Activated T-cell treated with anti-CD3 and anti-CD28 coated beads for 48 hours (primary cell): ENCODE data around the gene MFSD8.
"Not testable (repeated sequence)": the region's sequence is repeated elsewhere in the genome, so short reads cannot be mapped to it uniquely, and the experiment has no call there.

Experiments used
- DNase-seq: peaks from one replicate; pipeline ENCODE4 v3.0.0-alpha.2; 2020; ENCODE audit warnings: low read depth

MFSD8 gene

GRCh38 chr4:127931836-127932235, 33.1 kb downstream of the MFSD8 start:
- not testable (repeated sequence) for DNase-seq

GRCh38 chr4:127930175-127930574, 34.8 kb downstream of the MFSD8 start:
- DNase-seq = no peak

GRCh38 chr4:127925720-127926119, 39.3 kb downstream of the MFSD8 start:
- not testable (repeated sequence) for DNase-seq

- no peak for DNase-seq
These were observed 42.7 kb downstream of the MFSD8 start for GRCh38 chr4:127922226-127922625.

- DNase-seq = no peak
These were observed 44.5 kb downstream of the MFSD8 start for GRCh38 chr4:127920521-127920920.

- DNase-seq = no peak
These were observed 47.8 kb downstream of the MFSD8 start for GRCh38 chr4:127917151-127917550.

GRCh38 chr4:127916512-127916911, 48.5 kb downstream of the MFSD8 start:
- no peak for DNase-seq

GRCh38 chr4:127905029-127905428, 59.9 kb downstream of the MFSD8 start:
- no peak for DNase-seq

- DNase-seq = not testable (repeated sequence)
These were observed 65.3 kb downstream of the MFSD8 start for GRCh38 chr4:127899682-127900081.

- no peak for DNase-seq
These were observed 68.4 kb downstream of the MFSD8 start for GRCh38 chr4:127896528-127896927.

- no peak for DNase-seq
These were observed 68.9 kb downstream of the MFSD8 start for GRCh38 chr4:127896069-127896468.

GRCh38 chr4:127889903-127890302, 75.1 kb downstream of the MFSD8 start:
- no peak for DNase-seq

GRCh38 chr4:127888559-127888958, 76.4 kb downstream of the MFSD8 start:
- DNase-seq = no peak

- DNase-seq = no peak
These were observed 83.5 kb downstream of the MFSD8 start for GRCh38 chr4:127881563-127881864.

GRCh38 chr4:127880763-127881562, 84.0 kb downstream of the MFSD8 start, which contains the start of gene PLK4:
PLK4 (plus strand) TSS chr4:127880893; CDS start chr4:127881135, 242 bp downstream.
- peak; percentile 94 for DNase-seq

- DNase-seq = no peak
These were observed 89.2 kb downstream of the MFSD8 start for GRCh38 chr4:127875791-127876190.

- no peak for DNase-seq
These were observed 94.3 kb downstream of the MFSD8 start for GRCh38 chr4:127870688-127871087.

- DNase-seq = no peak
These were observed 94.7 kb downstream of the MFSD8 start for GRCh38 chr4:127870281-127870680.

GRCh38 chr4:127868196-127868595, 96.8 kb downstream of the MFSD8 start:
- no peak for DNase-seq
